HepG2 (cell line): ENCODE measurements around the gene AARS1. TPM values are rescaled to one million over a fixed set of nuclear protein-coding genes. Genes with fewer than 3 reads are reported as not detected.
A peak's percentile ranks its signal among the peaks of the same experiment; 100 is the strongest.

Source experiments
- CREB1 ChIP-seq, 2 experiments: fragments of 450-650 bp in 1 of 2; IDR thresholded peaks; 2 replicates each; pipeline ENCODE4 v1.6.1; 2016 to 2017; ENCODE audit warnings: control low read depth in 1 of 2, mild to moderate bottlenecking in 1 of 2, missing compliant biosample characterization in 1 of 2, missing genetic modification characterization in 1 of 2
- HMGXB3 ChIP-seq: sonication (generic); formaldehyde crosslinking; IDR thresholded peaks from 2 replicates; pipeline ENCODE4 v1.4.0; 2020; ENCODE audit warnings: missing genetic modification reagents, borderline replicate concordance
- HMGXB4 ChIP-seq, 2 experiments: sonication (generic) in 1 of 2; formaldehyde crosslinking in 1 of 2; IDR thresholded peaks; 2 replicates each; pipeline versions ENCODE4 v1.4.0 to v1.6.1; 2018 to 2020; ENCODE audit warnings: missing genetic modification reagents in 2 of 2, borderline replicate concordance in 1 of 2, low read depth in 1 of 2, mild to moderate bottlenecking in 1 of 2, missing biosample characterization in 1 of 2
- HNF1A ChIP-seq, 2 experiments: sonication (generic) in 1 of 2; formaldehyde crosslinking in 1 of 2; IDR thresholded peaks; 2 replicates each; pipeline versions ENCODE4 v1.4.0 to v1.6.1; 2016 to 2020; ENCODE audit warnings: borderline replicate concordance in 1 of 2, low read depth in 1 of 2, mild to moderate bottlenecking in 1 of 2, missing genetic modification reagents in 1 of 2
- KDM2A ChIP-seq: sonication (generic); formaldehyde crosslinking; IDR thresholded peaks from 2 replicates; pipeline ENCODE4 v1.4.0; 2020; ENCODE audit warnings: low read depth, missing genetic modification reagents, borderline replicate concordance
- MED1 ChIP-seq: sonication (generic); formaldehyde crosslinking; IDR thresholded peaks from 2 replicates; pipeline ENCODE4 v1.4.0; 2020; ENCODE audit warnings: missing genetic modification reagents
- MYNN ChIP-seq: sonication (generic); formaldehyde crosslinking; IDR thresholded peaks from 2 replicates; pipeline ENCODE4 v1.4.0; 2020; ENCODE audit warnings: mild to moderate bottlenecking, low read depth, missing genetic modification reagents
- TCF7L2 ChIP-seq: IDR thresholded peaks from 2 replicates; pipeline ENCODE4 v1.6.1; 2011; ENCODE audit warnings: mild to moderate bottlenecking, low read depth, low read length, moderate library complexity
- ZBTB38 ChIP-seq: sonication (generic); formaldehyde crosslinking; IDR thresholded peaks from 2 replicates; pipeline ENCODE4 v1.5.1; 2020; ENCODE audit warnings: mild to moderate bottlenecking, missing genetic modification reagents
- ZNF670 ChIP-seq: sonication (generic); formaldehyde crosslinking; IDR thresholded peaks from 2 replicates; pipeline ENCODE4 v1.8.0; 2022; ENCODE audit warnings: mild to moderate bottlenecking, missing genetic modification reagents, borderline replicate concordance
- ZNF879 ChIP-seq: sonication (generic); formaldehyde crosslinking; IDR thresholded peaks from 2 replicates; pipeline ENCODE4 v1.8.1; 2023; ENCODE audit warnings: missing genetic modification reagents
- polyA plus RNA-seq, 8 experiments: library from polyadenylated mRNA; depleted of rRNA in 3 of 8; stranded (reverse) in 7 of 8; unstranded in 1 of 8; fragments of >200 nt; fragmentation: Illumina TruSeq in 4 of 8; extraction: Trizol in 4 of 8; gene quantifications; 2 replicates each; pipeline versions ENCODE4 v1.2.1 to v1.2.3, GENCODE V29; 2011 to 2016; ENCODE audit warnings: low read depth in 4 of 8, missing spikeins in 1 of 8, mixed read lengths in 1 of 8; ENCODE audit not compliant: insufficient read depth in 1 of 8
- total RNA-seq, 5 experiments: library from RNA; depleted of rRNA; stranded (reverse); fragments of >200 nt; fragmentation: Illumina TruSeq; extraction: Trizol; gene quantifications; 2 replicates each; pipeline ENCODE4 v1.2.3, GENCODE V29; 2016; ENCODE audit warnings: low read depth in 1 of 5
- TF ChIP-seq, protein P1 (sequence below): sonication (generic); formaldehyde crosslinking; IDR thresholded peaks from 2 replicates; pipeline ENCODE4 v1.4.0; 2020; ENCODE audit warnings: missing genetic modification reagents, borderline replicate concordance
- TF ChIP-seq, protein P2 (sequence below): sonication (generic); formaldehyde crosslinking; IDR thresholded peaks from 2 replicates; pipeline ENCODE4 v1.4.0; 2020; ENCODE audit warnings: mild to moderate bottlenecking, missing genetic modification reagents

Gene AARS1
- total and polyA plus RNA-seq, 2 of the 13 experiments (the other 11 are each of a cell fraction or from before 2014, with no cell fraction given), result 107 to 132 TPM

- no peak for TF ChIP-seq HNF1A (IDR thresholded peaks at IDR 0.05; ENCODE audit: low read depth)
- peak; percentile 57; the same call in 1 of the 2 replicates for TF ChIP-seq HNF1A (CRISPR knock-in tag; IDR thresholded peaks at IDR 0.05; ENCODE audit: borderline replicate concordance)
- TF ChIP-seq, protein P1, sequence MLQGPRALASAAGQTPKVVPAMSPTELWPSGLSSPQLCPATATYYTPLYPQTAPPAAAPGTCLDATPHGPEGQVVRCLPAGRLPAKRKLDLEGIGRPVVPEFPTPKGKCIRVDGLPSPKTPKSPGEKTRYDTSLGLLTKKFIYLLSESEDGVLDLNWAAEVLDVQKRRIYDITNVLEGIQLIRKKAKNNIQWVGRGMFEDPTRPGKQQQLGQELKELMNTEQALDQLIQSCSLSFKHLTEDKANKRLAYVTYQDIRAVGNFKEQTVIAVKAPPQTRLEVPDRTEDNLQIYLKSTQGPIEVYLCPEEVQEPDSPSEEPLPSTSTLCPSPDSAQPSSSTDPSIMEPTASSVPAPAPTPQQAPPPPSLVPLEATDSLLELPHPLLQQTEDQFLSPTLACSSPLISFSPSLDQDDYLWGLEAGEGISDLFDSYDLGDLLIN (CRISPR knock-in tag), result no peak
- TF ChIP-seq HMGXB3 (CRISPR knock-in tag), result no peak
- TF ChIP-seq MED1, result peak; percentile 61
- TF ChIP-seq MYNN (CRISPR knock-in tag), result no peak
- TF ChIP-seq KDM2A (CRISPR knock-in tag), result peak; percentile 72; the same call in 1 of the 2 replicates
- TF ChIP-seq, protein P2, sequence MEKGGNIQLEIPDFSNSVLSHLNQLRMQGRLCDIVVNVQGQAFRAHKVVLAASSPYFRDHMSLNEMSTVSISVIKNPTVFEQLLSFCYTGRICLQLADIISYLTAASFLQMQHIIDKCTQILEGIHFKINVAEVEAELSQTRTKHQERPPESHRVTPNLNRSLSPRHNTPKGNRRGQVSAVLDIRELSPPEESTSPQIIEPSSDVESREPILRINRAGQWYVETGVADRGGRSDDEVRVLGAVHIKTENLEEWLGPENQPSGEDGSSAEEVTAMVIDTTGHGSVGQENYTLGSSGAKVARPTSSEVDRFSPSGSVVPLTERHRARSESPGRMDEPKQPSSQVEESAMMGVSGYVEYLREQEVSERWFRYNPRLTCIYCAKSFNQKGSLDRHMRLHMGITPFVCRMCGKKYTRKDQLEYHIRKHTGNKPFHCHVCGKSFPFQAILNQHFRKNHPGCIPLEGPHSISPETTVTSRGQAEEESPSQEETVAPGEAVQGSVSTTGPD (CRISPR knock-in tag), result no peak
- peak; percentile 69 for TF ChIP-seq ZBTB38 (CRISPR knock-in tag)
- peak in 1 of 2 experiments; percentile 57; a peak in 2 of 4 replicates for TF ChIP-seq HMGXB4 (CRISPR knock-in tag; IDR thresholded peaks at IDR 0.05; ENCODE audit: borderline replicate concordance in 1 of 2, low read depth in 1 of 2)
- TF ChIP-seq CREB1 (IDR thresholded peaks at IDR 0.05), result no peak
- TF ChIP-seq CREB1 (CRISPR knock-in tag; IDR thresholded peaks at IDR 0.05), result no peak
- no peak for TF ChIP-seq ZNF879
- no peak for TF ChIP-seq ZNF670 (CRISPR knock-in tag)
- TF ChIP-seq TCF7L2, result no peak
These were observed 38.3 kb downstream of the AARS1 start (continued) for GRCh38 chr16:70250748-70251628.
